Upper lobe of right lung (tissue), 1 donor: ENCODE results near the gene ADPRS. TPM values are rescaled to one million over a fixed set of nuclear protein-coding genes. Genes with fewer than 3 reads are reported as not detected.

ENCODE experiments used
- ATAC-seq: fragments of 200-7000 bp; cut with Tn5 transposase; one replicate; pipeline ENCODE4 v1.9.1; 2020; ENCODE audit warnings: mild to moderate bottlenecking, moderate library complexity
- DNase-seq: peaks from one replicate; pipeline ENCODE4 v3.0.0-alpha.2; 2020
- H3K27ac ChIP-seq: fragments of 200-600 bp; one replicate; pipeline ENCODE4 v1.8.0; 2022
- H3K27me3 ChIP-seq: fragments of 200-600 bp; one replicate; pipeline ENCODE4 v1.8.0; 2022; ENCODE audit warnings: mild to moderate bottlenecking
- H3K36me3 ChIP-seq: fragments of 200-600 bp; one replicate; pipeline ENCODE4 v1.8.0; 2022
- H3K4me1 ChIP-seq: fragments of 200-600 bp; one replicate; pipeline ENCODE4 v1.8.0; 2022
- H3K4me3 ChIP-seq: fragments of 200-600 bp; one replicate; pipeline ENCODE4 v1.8.0; 2022; ENCODE audit warnings: mild to moderate bottlenecking
- H3K9me3 ChIP-seq: fragments of 200-600 bp; one replicate; pipeline ENCODE4 v1.8.0; 2022
- intact Hi-C: fragments of 100-400 bp; cut with DNase I; formaldehyde crosslinking; loops from one replicate; pipeline ENCODE4 v1.11.0; 2022
- total RNA-seq: library from RNA; stranded (reverse); fragmentation: NEBNext Ultra II Directional; extraction: Animal tissue kit (Norgen Biotek cat#: 25700); gene quantifications from one replicate; pipeline ENCODE4 v1.2.1, GENCODE V29; 2021
- TF ChIP-seq, protein P1 (sequence below): fragments of 200-600 bp; IDR thresholded peaks from one replicate; pipeline ENCODE4 v1.8.0; 2022; ENCODE audit warnings: antibody characterized with exemption
- donor health status: DM: no; HTN: yes; CAD: no; lungs with severe emphysema.

The ADPRS gene
- total RNA-seq, 1 donor from 2014 or later = 26.9 TPM

DNA sequence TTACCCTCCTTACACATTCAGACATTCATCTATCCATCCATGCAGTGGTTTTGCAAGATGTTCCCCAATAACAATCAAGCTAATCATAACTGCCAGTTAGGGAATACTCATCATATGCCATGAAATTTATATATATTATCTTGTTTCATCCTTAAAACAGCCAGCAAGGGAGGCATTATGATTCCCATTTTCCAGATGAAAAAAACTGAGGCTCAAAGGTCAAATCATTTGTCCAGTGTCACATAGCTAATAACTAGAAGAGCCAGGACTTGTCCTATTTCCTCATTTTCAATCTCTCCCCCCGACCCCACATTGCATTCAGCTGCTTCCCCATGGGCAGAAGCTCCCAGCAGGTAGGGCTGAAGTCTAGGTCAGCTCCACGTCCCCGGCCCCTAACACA lies 43.3 kb downstream of the ADPRS start:
- Histone ChIP-seq H3K27me3 (no peaks in the 10 kb centered on the region), H3K9me3 (no peaks in the 10 kb centered on the region), H3K4me3 (no peak overlapping the region), H3K27ac (no peak overlapping the region), H3K36me3 (peaks cover 9% of the 10 kb centered on the region), H3K4me1 (peaks cover 25% of the 10 kb centered on the region)
- DNase-seq (no peak), ATAC-seq (no peak)
- TF ChIP-seq, protein P1, sequence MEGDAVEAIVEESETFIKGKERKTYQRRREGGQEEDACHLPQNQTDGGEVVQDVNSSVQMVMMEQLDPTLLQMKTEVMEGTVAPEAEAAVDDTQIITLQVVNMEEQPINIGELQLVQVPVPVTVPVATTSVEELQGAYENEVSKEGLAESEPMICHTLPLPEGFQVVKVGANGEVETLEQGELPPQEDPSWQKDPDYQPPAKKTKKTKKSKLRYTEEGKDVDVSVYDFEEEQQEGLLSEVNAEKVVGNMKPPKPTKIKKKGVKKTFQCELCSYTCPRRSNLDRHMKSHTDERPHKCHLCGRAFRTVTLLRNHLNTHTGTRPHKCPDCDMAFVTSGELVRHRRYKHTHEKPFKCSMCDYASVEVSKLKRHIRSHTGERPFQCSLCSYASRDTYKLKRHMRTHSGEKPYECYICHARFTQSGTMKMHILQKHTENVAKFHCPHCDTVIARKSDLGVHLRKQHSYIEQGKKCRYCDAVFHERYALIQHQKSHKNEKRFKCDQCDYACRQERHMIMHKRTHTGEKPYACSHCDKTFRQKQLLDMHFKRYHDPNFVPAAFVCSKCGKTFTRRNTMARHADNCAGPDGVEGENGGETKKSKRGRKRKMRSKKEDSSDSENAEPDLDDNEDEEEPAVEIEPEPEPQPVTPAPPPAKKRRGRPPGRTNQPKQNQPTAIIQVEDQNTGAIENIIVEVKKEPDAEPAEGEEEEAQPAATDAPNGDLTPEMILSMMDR = no peak
- intact Hi-C loops = no loop called here

DNA sequence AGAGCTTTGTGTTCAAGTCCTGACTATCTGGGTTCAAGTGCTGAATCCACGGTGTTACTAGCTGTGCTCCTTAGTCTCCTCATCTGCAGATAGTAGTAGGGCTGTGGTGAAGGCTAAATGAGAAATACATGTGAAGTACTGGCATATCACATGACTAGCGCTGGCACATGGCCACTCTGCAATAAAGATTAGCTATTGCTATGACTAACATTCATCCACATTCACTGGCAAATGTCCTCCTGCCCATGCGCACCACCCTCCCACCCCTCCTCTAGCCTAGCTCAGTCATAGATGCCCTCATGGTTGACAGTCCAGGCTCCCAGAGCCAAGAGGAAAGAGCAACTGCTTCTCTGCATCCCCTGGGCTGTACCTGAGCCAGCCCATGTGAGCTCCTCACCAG lies 44.8 kb downstream of the ADPRS start:
- DNase-seq = no peak
- Histone ChIP-seq H3K9me3 (no peaks in the 10 kb centered on the region), H3K36me3 (peaks cover 23% of the 10 kb centered on the region), H3K27me3 (no peaks in the 10 kb centered on the region), H3K27ac (no peak overlapping the region), H3K4me3 (no peak overlapping the region), H3K4me1 (peaks cover 25% of the 10 kb centered on the region)
- intact Hi-C loops = no loop called here
- peak; percentile 50 for ATAC-seq
- TF ChIP-seq, protein P1 = no peak

DNA sequence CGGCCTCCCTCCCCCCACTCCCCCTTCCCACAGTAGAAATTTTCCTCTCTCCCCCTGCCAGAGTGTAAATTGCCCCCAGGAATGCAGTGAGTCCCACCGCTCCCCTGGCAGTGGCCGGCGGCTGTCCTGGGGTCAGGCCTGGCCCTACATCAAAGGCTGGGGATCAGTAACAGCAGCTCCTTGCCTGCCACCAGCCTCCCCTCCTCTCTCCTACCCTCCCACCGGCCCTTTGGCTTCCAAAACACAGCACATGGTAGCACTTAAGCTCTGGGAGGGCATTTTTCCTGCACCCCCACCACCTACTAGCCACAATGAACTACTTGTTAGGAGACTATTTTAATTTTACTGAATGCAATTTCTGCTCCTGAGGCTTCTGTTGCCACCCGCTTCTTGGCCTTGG lies 45.3 kb downstream of the ADPRS start:
- Histone ChIP-seq H3K27me3 (no peaks in the 10 kb centered on the region), H3K4me3 (no peak overlapping the region), H3K9me3 (no peaks in the 10 kb centered on the region), H3K4me1 (peaks cover 25% of the 10 kb centered on the region), H3K36me3 (peaks cover 27% of the 10 kb centered on the region), H3K27ac (no peak overlapping the region)
- TF ChIP-seq, protein P1 = no peak
- intact Hi-C loops = no loop called here
- DNase-seq (no peak), ATAC-seq (no peak)

DNA sequence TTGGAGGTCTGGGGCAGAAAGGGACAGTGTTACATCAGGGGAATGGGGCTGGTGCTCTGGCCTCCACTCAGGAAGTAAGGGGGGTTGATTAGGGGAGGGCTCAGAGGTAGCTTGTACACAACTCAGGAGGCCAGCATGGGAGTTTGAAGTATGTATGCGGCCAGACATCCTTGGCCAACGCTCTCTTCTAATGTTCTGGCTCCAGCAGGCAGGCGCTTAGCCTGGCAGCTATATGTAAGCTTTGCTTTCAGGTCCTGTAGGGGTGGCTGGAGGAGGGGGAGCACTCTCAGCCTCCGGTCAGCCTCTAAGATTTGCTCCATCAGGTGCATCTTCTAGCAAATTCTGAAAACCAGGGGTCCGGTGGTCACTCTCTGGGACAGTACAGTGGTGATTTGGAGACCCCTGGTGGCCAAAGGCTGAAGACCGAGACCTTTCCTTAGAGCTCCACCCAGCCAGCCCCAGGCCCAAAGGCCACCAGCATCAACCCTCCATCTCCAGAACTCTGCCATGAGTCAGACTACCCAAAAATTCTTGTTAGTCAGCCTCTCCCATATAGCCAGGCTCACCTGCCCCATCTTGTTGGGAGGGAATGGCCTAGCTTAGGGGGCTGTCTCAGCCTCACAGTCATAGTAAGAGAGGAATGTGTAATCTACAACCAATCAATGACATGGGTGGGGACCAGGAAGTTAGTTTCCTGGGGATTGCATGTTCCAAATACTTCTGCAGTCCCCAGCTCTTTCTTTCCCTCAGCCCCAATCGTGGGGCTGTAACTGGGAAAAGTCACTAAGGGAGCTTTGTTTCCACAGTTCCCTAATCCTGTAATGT lies 46.0 kb downstream of the ADPRS start:
- Histone ChIP-seq H3K36me3 (peaks cover 34% of the 10 kb centered on the region), H3K27ac (peak overlapping the region; percentile 14), H3K4me3 (no peak overlapping the region), H3K4me1 (peaks cover 25% of the 10 kb centered on the region), H3K27me3 (no peaks in the 10 kb centered on the region), H3K9me3 (no peaks in the 10 kb centered on the region)
- DNase-seq = no peak
- intact Hi-C loops = no loop called here
- peak; percentile 73 for ATAC-seq
- TF ChIP-seq, protein P1 = peak; percentile 69

DNA sequence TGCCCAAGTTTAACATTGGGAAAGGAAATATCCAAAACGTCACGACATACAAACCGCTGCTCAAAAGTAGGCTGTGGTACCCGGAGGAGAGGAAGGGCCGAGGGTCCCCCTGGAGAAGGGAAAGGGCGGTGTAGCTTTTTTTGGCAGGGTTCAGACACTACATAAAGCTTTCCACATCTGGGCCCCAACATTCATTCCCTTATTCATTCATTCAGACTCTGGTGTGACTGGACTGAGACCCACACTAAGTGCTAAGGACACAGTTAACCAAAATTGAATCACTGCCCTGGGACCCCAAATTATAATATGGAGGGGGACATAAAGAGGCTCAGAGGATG lies 46.6 kb downstream of the ADPRS start:
- intact Hi-C loops = no loop called here
- DNase-seq = no peak
- TF ChIP-seq, protein P1 = no peak
- ATAC-seq = no peak
- no peak overlapping the region for H3K4me3 ChIP-seq
- peak overlapping the region; percentile 14 for H3K27ac ChIP-seq
- H3K9me3 ChIP-seq = no peaks in the 10 kb centered on the region
- H3K4me1 ChIP-seq = peaks cover 30% of the 10 kb centered on the region
- no peaks in the 10 kb centered on the region for H3K27me3 ChIP-seq
- peaks cover 39% of the 10 kb centered on the region for H3K36me3 ChIP-seq
